Left ventricle myocardium inferior (tissue), 1 donor: ENCODE data around the gene RAB10. TPM values are rescaled to one million over a fixed set of nuclear protein-coding genes. Genes with fewer than 3 reads are reported as not detected.

Experiments
- DNase-seq: peaks from one replicate; pipeline ENCODE4 v3.0.0-alpha.2; 2020
- H3K27ac ChIP-seq: fragments of 200-600 bp; replicated peaks from 2 replicates; pipeline ENCODE4 v1.8.0; 2021
- H3K27me3 ChIP-seq: fragments of 200-600 bp; 2 replicates; pipeline ENCODE4 v1.8.0; 2021; ENCODE audit warnings: low read depth
- H3K36me3 ChIP-seq: fragments of 200-600 bp; 2 replicates; pipeline ENCODE4 v1.8.0; 2021
- H3K4me1 ChIP-seq: fragments of 200-600 bp; 2 replicates; pipeline ENCODE4 v1.8.0; 2021
- H3K4me3 ChIP-seq: fragments of 200-600 bp; 2 replicates; pipeline ENCODE4 v1.8.0; 2021; ENCODE audit warnings: mild to moderate bottlenecking, moderate library complexity
- H3K9me3 ChIP-seq: fragments of 200-600 bp; replicated peaks from 2 replicates; pipeline ENCODE4 v1.8.0; 2021
- CTCF ChIP-seq: fragments of 200-600 bp; IDR thresholded peaks from 2 replicates; pipeline ENCODE4 v1.8.0; 2021; ENCODE audit warnings: antibody characterized with exemption, mild to moderate bottlenecking, borderline replicate concordance
- intact Hi-C: fragments of 100-400 bp; cut with micrococcal nuclease; formaldehyde crosslinking; loops from one replicate; pipeline ENCODE4 v1.11.0; 2022
- total RNA-seq: library from RNA; stranded (reverse); fragmentation: NEBNext Ultra II Directional; extraction: Animal tissue kit (Norgen Biotek cat#: 25700); gene quantifications from one replicate; pipeline ENCODE4 v1.2.1, GENCODE V29; 2021
- donor health status: DM: no; HTN: yes; CAD: no; lungs with severe emphysema.

RAB10 gene
- total RNA-seq, 1 donor from 2014 or later: 86.1 TPM

DNA sequence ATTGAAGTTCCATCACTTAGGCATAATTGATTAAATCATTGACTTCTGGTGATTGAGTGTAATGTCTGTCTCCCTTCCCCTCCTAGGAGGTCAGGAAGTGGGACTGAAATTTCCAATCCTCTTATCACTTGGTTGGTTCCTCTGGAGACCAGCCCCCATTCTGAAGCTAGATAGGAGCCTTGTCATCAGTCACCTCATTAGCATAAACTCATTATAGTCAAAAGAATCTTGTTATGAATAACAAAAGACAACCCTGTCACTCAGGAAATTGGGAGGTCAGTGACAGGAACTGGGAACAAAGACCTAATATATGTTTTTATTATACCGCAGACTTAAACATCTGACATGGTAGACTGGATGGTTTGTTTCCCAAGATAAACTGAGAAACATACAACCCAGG is 78.3 kb downstream of the RAB10 start:
- H3K4me1 ChIP-seq: peaks cover 27% of the 10 kb centered on the region
- H3K27ac ChIP-seq: no peak overlapping the region
- no peak for DNase-seq
- H3K4me3 ChIP-seq: no peak overlapping the region
- TF ChIP-seq CTCF: no peak
- H3K36me3 ChIP-seq: peaks cover 32% of the 10 kb centered on the region
- H3K9me3 ChIP-seq: no peaks in the 10 kb centered on the region
- no peaks in the 10 kb centered on the region for H3K27me3 ChIP-seq
- intact Hi-C loops: no loop called here

GRCh38 chr2:26114151-26114550 is 80.3 kb downstream of the RAB10 start:
- Histone ChIP-seq H3K4me3 (no peak overlapping the region), H3K27ac (peak overlapping the region; percentile 64), H3K27me3 (no peaks in the 10 kb centered on the region), H3K9me3 (no peaks in the 10 kb centered on the region), H3K4me1 (peaks cover 27% of the 10 kb centered on the region), H3K36me3 (peaks cover 32% of the 10 kb centered on the region)
- no peak for TF ChIP-seq CTCF
- intact Hi-C loops: no loop called here
- DNase-seq: no peak

DNA sequence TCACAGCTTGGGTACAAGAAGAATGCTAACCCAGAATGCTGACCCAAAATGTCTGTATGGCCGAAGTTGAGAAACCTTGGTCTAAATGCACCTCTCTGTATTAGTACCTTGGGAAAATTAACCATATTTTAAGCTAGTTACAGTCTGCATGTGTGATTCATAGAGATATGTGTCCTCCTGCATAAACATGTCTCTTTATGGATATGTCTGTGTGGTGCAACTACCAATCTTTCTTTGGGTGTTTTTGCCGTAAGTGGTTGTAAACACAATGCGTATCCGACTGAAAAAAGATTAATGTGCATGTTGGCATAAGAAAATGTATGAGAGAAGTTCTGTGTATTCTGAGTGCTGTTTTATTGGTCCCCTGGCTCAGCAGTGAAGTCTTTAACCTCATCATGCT is 84.8 kb downstream of the RAB10 start:
- H3K9me3 ChIP-seq: no peaks in the 10 kb centered on the region
- H3K27ac ChIP-seq: peak overlapping the region; percentile 25
- no peak for DNase-seq
- no peak overlapping the region for H3K4me3 ChIP-seq
- TF ChIP-seq CTCF: no peak
- intact Hi-C loops: no loop called here
- peaks cover 53% of the 10 kb centered on the region for H3K4me1 ChIP-seq
- H3K36me3 ChIP-seq: no peaks in the 10 kb centered on the region
- no peaks in the 10 kb centered on the region for H3K27me3 ChIP-seq

DNA sequence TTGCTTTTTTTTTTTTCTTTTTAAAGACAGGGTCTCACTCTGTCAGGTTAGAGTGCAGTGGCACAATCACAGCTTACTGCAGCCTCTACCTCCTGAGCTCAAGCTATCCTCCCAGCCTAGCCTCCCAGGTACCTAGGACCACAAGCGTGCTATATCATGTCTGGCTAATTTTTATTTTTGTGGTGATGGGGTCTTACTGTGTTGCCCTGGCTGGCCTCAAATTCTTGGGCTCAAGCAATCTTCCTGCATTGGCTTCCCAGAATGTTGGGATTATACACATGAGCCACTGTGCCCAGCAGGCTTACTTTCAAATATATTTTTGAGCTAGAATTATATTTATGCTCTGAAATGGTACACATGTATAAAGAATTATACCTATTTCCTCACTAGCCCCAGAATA is 85.6 kb downstream of the RAB10 start:
- peak overlapping the region; percentile 82 for H3K27ac ChIP-seq
- H3K36me3 ChIP-seq: no peaks in the 10 kb centered on the region
- peaks cover 55% of the 10 kb centered on the region for H3K4me1 ChIP-seq
- no peak overlapping the region for H3K4me3 ChIP-seq
- TF ChIP-seq CTCF: no peak
- H3K9me3 ChIP-seq: no peaks in the 10 kb centered on the region
- intact Hi-C loops: no loop called here
- DNase-seq: no peak
- no peaks in the 10 kb centered on the region for H3K27me3 ChIP-seq

DNA sequence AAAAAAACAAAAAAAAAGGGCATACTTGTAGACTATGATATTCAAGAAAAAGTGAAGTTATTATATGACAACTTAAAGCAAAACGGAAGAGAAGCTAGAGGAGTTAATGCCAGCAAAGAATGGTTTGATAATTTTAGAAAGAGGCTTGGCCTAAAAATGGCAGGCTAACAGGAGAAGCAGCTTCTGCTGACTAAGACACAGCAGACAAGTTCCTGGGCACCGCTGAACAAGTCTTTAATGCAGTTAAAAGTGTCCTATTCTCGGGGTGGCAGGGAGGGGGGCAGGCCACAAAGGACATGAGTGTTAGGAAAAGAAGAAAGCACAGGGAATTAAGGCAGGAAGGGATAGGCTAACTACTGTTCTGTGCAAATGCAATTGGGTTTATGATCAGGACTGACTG is 88.7 kb downstream of the RAB10 start:
- Histone ChIP-seq H3K4me3 (no peak overlapping the region), H3K9me3 (no peaks in the 10 kb centered on the region), H3K27me3 (no peaks in the 10 kb centered on the region), H3K36me3 (peaks cover 2% of the 10 kb centered on the region), H3K4me1 (peaks cover 71% of the 10 kb centered on the region), H3K27ac (peak overlapping the region; percentile 82)
- intact Hi-C loops: no loop called here
- DNase-seq: no peak
- TF ChIP-seq CTCF: no peak

DNA sequence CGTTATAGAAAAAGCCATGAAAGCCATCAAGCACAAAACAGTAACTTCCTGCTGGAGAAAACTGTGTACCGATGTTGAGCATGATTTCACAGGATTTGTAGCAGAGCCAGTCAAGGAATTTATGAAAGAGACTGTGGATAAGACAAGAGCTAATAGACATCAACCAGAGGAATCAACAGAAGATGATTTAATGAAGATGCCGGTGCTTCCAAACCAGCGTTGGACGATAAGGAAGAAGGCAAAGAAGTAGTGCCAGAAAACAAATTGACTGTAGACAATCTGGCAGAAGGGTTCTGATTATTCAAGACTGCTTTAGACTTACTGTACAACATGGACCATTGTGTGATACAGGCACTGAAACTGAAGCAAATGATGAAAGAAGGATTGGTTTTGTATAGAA is 89.5 kb downstream of the RAB10 start:
- no peak for TF ChIP-seq CTCF
- H3K36me3 ChIP-seq: peaks cover 10% of the 10 kb centered on the region
- no peaks in the 10 kb centered on the region for H3K9me3 ChIP-seq
- H3K4me1 ChIP-seq: peaks cover 64% of the 10 kb centered on the region
- peak overlapping the region; percentile 82 for H3K27ac ChIP-seq
- DNase-seq: no peak
- intact Hi-C loops: no loop called here
- no peaks in the 10 kb centered on the region for H3K27me3 ChIP-seq
- H3K4me3 ChIP-seq: no peak overlapping the region
